Suprapubic skin (tissue), 3 donors: ENCODE results near the gene GSAP.

ENCODE experiments used
- POLR2A ChIP-seq, 2 donors: fragments of 450-650 bp; IDR thresholded peaks; one replicate each; pipeline ENCODE4 v1.6.1; 2017; ENCODE audit warnings: antibody characterized with exemption in 2 of 2, mild to moderate bottlenecking in 2 of 2, moderate library complexity in 2 of 2
- TF ChIP-seq, protein P1 (sequence below), 2 donors: fragments of 200-600 bp in 1 of 2; fragments of 450-650 bp in 1 of 2; sonication (generic) in 1 of 2; IDR thresholded peaks; one replicate each; pipeline ENCODE4 v1.5.1; 2016 to 2019; ENCODE audit warnings: antibody characterized with exemption in 2 of 2, mild to moderate bottlenecking in 1 of 2, moderate library complexity in 1 of 2

DNA sequence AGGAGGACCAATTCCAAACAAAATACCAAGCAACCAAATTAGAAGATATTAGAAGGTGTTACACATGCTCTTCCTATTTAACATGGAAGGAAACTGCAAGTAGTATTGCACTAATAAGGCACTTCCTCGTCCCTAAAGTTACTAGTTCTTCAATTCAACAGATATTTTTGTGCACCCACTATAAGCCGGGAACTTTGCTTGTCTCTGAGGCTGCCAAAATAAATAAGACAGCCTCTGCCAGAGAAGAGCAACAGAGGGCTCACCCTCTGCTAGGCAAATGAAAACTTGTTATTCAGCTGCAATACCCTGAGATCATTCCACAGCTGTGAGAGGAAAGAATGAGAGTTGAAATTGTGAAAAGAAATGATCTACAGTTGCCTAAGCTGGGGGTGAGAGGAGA is 37.4 kb upstream of the GSAP start:
- TF ChIP-seq, protein P1, sequence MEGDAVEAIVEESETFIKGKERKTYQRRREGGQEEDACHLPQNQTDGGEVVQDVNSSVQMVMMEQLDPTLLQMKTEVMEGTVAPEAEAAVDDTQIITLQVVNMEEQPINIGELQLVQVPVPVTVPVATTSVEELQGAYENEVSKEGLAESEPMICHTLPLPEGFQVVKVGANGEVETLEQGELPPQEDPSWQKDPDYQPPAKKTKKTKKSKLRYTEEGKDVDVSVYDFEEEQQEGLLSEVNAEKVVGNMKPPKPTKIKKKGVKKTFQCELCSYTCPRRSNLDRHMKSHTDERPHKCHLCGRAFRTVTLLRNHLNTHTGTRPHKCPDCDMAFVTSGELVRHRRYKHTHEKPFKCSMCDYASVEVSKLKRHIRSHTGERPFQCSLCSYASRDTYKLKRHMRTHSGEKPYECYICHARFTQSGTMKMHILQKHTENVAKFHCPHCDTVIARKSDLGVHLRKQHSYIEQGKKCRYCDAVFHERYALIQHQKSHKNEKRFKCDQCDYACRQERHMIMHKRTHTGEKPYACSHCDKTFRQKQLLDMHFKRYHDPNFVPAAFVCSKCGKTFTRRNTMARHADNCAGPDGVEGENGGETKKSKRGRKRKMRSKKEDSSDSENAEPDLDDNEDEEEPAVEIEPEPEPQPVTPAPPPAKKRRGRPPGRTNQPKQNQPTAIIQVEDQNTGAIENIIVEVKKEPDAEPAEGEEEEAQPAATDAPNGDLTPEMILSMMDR (IDR thresholded peaks at IDR 0.05): no peak
- no peak for TF ChIP-seq POLR2A (IDR thresholded peaks at IDR 0.05)
